Panc1 (cell line): ENCODE results near the gene CD151. TPM values are rescaled to one million over a fixed set of nuclear protein-coding genes. Genes with fewer than 3 reads are reported as not detected.

Experiments used
- ATAC-seq: fragments of 200-7000 bp; cut with Tn5 transposase; 2 replicates; pipeline ENCODE4 v1.9.1; 2020; ENCODE audit warnings: mild to moderate bottlenecking, moderate library complexity
- BruUV-seq: library from RNA; stranded (reverse); fragments of 400-500 nt; replicated peaks from 2 replicates; lab custom pipeline; 2021; lab: Mats Ljungman, UMichigan
- CTCF ChIA-PET: fragments of 300-600 bp; sonication (Branson Sonifier 250); formaldehyde crosslinking; loops from one replicate; lab custom pipeline; 2022; ENCODE audit warnings: antibody characterized with exemption; lab: Charles Lee
- POLR2A ChIA-PET: fragments of 300-600 bp; sonication (Branson Sonifier 250); formaldehyde crosslinking; loops from one replicate; lab custom pipeline; 2022; ENCODE audit warnings: antibody characterized with exemption; lab: Charles Lee
- DNase-seq: peaks from one replicate; pipeline ENCODE4 v3.0.0-alpha.2; 2010; ENCODE audit warnings: low read depth, low spot score
- H3K27ac ChIP-seq: 2 replicates; pipeline ENCODE4 v1.5.1; 2011; ENCODE audit warnings: mild to moderate bottlenecking, low read length, inconsistent platforms
- H3K27me3 ChIP-seq: fragments of 200-500 bp; sonication (Bioruptor generic); 2 replicates; pipeline ENCODE4 v1.6.0; 2014; ENCODE audit warnings: low read length, inconsistent platforms; ENCODE audit not compliant: control insufficient read depth, insufficient read depth
- H3K36me3 ChIP-seq: fragments of 200-500 bp; sonication (Bioruptor generic); 2 replicates; pipeline ENCODE4 v1.5.1; 2014; ENCODE audit warnings: inconsistent platforms, mild to moderate bottlenecking, low read length, moderate library complexity; ENCODE audit not compliant: control insufficient read depth, insufficient read depth
- H3K4me1 ChIP-seq: 2 replicates; pipeline ENCODE4 v1.5.1; 2011; ENCODE audit warnings: inconsistent platforms, mild to moderate bottlenecking, low read length, moderate library complexity; ENCODE audit not compliant: control insufficient read depth, insufficient read depth
- H3K4me3 ChIP-seq, 2 experiments: 2 replicates each; pipeline ENCODE4 v1.5.1; 2011 to 2012; ENCODE audit warnings: low read depth in 2 of 2, low read length in 2 of 2, mild to moderate bottlenecking in 2 of 2, inconsistent platforms in 1 of 2, moderate library complexity in 1 of 2
- H3K9me3 ChIP-seq: fragments of 200-500 bp; sonication (Bioruptor generic); 2 replicates; pipeline ENCODE4 v1.5.1; 2014; ENCODE audit warnings: low read depth, mild to moderate bottlenecking, inconsistent platforms, low read length, moderate library complexity; ENCODE audit not compliant: control insufficient read depth, insufficient read depth
- POLR2AphosphoS5 ChIP-seq: IDR thresholded peaks from 2 replicates; pipeline ENCODE4 v1.6.1; 2012; ENCODE audit warnings: mild to moderate bottlenecking, low read depth, low read length, moderate library complexity
- REST ChIP-seq, 2 experiments: IDR thresholded peaks; 2 replicates each; pipeline ENCODE4 v1.6.1; 2011 to 2012; ENCODE audit warnings: low read depth in 2 of 2, control low read depth in 1 of 2, low read length in 1 of 2, mild to moderate bottlenecking in 1 of 2, moderate library complexity in 1 of 2; ENCODE audit not compliant: insufficient read depth in 1 of 2
- SIN3A ChIP-seq: IDR thresholded peaks from 2 replicates; pipeline ENCODE4 v1.6.1; 2012; ENCODE audit warnings: low read depth, mild to moderate bottlenecking, low read length, moderate library complexity, borderline replicate concordance; ENCODE audit not compliant: insufficient read depth
- TCF7L2 ChIP-seq: IDR thresholded peaks from 2 replicates; pipeline ENCODE4 v1.6.1; 2011; ENCODE audit warnings: mild to moderate bottlenecking, low read depth, low read length, inconsistent platforms
- in situ Hi-C: cut with HindIII; loops from 2 replicates; pipeline ENCODE4 v1.10.0; 2016; ENCODE audit warnings: low sequenced_read_pairs, low pct_unique_long_range_greater_than_20kb
- intact Hi-C: fragments of 100-400 bp; cut with micrococcal nuclease; formaldehyde crosslinking; loops from one replicate; pipeline ENCODE4 v1.10.0; 2022; ENCODE audit not compliant: unreplicated experiment
- total RNA-seq: library from RNA; stranded (reverse); gene quantifications from one replicate; pipeline ENCODE4 v1.2.1, GENCODE V29; 2021; ENCODE audit not compliant: unreplicated experiment
- TF ChIP-seq, protein P1 (sequence below): fragments of 450-650 bp; IDR thresholded peaks from 2 replicates; pipeline ENCODE4 v1.5.1; 2017; ENCODE audit warnings: mild to moderate bottlenecking

CD151 gene
- total RNA-seq, 1 experiment from 2014 or later, result 680 TPM

DNA sequence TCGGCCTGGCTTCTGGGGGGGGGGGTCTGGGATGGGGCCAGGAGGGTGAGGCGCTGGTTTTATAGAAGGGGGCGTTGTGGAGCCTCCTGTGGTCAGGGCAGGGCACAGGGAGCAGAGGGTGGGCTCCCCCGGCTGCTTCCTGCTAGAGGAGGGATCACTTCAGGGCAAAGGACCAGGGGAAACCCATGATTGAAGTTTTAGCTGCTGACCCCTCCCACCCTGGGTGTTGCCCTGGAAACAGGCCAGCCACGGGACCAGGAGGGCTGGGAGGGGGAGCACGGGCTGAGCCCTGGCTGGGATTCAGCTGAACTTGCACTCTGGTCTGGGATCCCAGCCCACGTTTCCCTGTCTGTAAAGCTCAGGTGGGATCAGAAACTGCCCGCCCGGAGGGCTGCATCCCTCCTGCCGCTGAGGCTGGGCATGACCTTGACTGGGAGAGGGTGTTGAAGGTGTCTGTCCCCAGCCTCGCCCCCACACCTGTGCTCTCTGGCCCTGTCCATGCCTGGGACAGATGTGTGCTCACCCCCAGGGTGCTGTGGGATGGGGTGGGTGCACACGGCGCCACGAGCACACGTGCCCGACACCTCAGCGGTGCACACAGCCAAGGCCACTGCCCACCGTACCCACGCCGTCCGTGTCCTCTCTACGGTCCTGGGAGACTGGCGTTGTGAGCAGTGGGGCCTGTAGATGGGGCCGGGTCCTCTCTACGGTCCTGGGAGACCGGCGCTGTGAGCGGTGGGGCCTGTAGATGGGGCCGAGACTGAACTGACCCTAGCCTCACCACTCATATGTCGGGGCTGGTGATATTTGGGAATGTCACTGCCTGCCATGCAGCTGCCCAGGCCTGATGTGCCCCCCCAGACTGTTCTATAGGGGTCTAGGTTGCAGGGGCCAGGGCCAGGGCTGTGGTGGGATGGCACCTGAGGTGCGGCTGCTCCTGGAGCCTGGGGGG, 12.2 kb downstream of the CD151 start:
- peak overlapping the region; percentile 97 for H3K27ac ChIP-seq
- H3K4me1 ChIP-seq, result peaks cover 58% of the 10 kb centered on the region
- DNase-seq, result no peak
- intact Hi-C loops (no loop called here), in situ Hi-C loops (no loop called here)
- TF ChIP-seq TCF7L2 (no peak; the same call in 1 of the 2 replicates), SIN3A (0 out of 2 replicates have a peak, but pooled peaks have one; percentile 45), REST (IDR thresholded peaks at IDR 0.05; ENCODE audit: insufficient read depth in 1 of 2, low read depth in 2 of 2, low read length in 1 of 2) (no peak), POLR2AphosphoS5 (peak; percentile 50; the same call in 1 of the 2 replicates)
- TF ChIP-seq, protein P1, sequence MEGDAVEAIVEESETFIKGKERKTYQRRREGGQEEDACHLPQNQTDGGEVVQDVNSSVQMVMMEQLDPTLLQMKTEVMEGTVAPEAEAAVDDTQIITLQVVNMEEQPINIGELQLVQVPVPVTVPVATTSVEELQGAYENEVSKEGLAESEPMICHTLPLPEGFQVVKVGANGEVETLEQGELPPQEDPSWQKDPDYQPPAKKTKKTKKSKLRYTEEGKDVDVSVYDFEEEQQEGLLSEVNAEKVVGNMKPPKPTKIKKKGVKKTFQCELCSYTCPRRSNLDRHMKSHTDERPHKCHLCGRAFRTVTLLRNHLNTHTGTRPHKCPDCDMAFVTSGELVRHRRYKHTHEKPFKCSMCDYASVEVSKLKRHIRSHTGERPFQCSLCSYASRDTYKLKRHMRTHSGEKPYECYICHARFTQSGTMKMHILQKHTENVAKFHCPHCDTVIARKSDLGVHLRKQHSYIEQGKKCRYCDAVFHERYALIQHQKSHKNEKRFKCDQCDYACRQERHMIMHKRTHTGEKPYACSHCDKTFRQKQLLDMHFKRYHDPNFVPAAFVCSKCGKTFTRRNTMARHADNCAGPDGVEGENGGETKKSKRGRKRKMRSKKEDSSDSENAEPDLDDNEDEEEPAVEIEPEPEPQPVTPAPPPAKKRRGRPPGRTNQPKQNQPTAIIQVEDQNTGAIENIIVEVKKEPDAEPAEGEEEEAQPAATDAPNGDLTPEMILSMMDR, result no peak; the same call in 1 of the 2 replicates
- peak; percentile 28 for ATAC-seq
- no peaks in the 10 kb centered on the region; the same call in none of the 2 replicates for H3K36me3 ChIP-seq
- no peaks in the 10 kb centered on the region for H3K9me3 ChIP-seq
- peak overlapping the region; percentile 85 to 96 for H3K4me3 ChIP-seq
- POLR2A ChIA-PET, result interaction anchor here (0.6 kb wide), 1 partner anchor 205 kb away, joined by 3 read pairs; no protein-coding TSS in a partner anchor
- no peaks in the 10 kb centered on the region for H3K27me3 ChIP-seq
- BruUV-seq, result TSS peak; percentile 58
- CTCF ChIA-PET, result interaction anchor here (0.8 kb wide), 1 partner anchor 49 kb away, joined by 13 read pairs; no protein-coding TSS in a partner anchor

DNA sequence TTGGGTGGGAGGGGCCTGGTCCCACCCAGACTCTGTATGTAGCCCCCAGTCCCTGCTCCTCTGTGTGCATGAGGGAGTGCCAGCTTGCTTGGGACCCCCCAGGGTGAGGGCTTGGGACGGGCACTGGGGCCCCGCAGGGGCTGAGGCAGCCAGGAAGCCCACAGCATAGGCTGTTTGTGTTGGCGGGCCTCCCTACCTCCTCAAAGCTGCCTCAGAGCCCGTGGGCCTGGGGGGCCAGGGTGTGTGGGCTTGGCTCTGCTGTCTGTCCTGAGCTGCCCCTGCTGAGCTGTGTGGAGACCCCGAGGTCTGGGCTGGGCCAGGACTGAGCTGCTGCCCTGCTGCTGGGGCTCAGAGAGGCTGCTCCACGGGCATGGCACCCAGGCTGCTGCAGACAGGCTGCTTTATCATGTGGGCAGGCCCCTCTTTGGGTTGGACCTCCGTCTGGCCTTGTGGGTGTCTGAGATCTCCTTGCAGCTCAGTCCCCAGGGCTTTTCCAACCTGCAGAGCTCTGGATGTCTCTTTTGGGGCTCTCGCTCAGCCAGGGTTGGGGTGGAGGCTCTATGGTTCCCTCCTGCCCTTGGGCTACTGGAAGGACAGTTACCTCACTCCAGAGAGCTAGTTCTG, 13.2 kb downstream of the CD151 start:
- Histone ChIP-seq H3K27me3 (no peaks in the 10 kb centered on the region), H3K4me1 (peaks cover 53% of the 10 kb centered on the region), H3K4me3 (peak overlapping the region in 1 of 2 experiments; percentile 96; a peak in 2 of 4 replicates), H3K27ac (peak overlapping the region; percentile 97), H3K9me3 (no peaks in the 10 kb centered on the region), H3K36me3 (peaks cover 3% of the 10 kb centered on the region)
- no peak; the same call in 1 of the 2 replicates for ATAC-seq
- DNase-seq, result no peak
- ChIA-PET POLR2A (interaction anchor here (0.5 kb wide), 1 partner anchor 20 kb away, joined by 6 read pairs; no protein-coding TSS in a partner anchor), CTCF (interaction anchor here (0.6 kb wide), 1 partner anchor 34 kb away, joined by 3 read pairs; no protein-coding TSS in a partner anchor)
- intact Hi-C loops (no loop called here), in situ Hi-C loops (no loop called here)
- no TSS peak for BruUV-seq
- TF ChIP-seq POLR2AphosphoS5, result peak; percentile 15
- TF ChIP-seq TCF7L2, result no peak
